Measurements from ENCODE around the gene ARID3B.
"Not testable (repeated sequence)": the region's sequence is repeated elsewhere in the genome, so short reads cannot be mapped to it uniquely, and the experiment has no call there.

The ARID3B gene

DNA sequence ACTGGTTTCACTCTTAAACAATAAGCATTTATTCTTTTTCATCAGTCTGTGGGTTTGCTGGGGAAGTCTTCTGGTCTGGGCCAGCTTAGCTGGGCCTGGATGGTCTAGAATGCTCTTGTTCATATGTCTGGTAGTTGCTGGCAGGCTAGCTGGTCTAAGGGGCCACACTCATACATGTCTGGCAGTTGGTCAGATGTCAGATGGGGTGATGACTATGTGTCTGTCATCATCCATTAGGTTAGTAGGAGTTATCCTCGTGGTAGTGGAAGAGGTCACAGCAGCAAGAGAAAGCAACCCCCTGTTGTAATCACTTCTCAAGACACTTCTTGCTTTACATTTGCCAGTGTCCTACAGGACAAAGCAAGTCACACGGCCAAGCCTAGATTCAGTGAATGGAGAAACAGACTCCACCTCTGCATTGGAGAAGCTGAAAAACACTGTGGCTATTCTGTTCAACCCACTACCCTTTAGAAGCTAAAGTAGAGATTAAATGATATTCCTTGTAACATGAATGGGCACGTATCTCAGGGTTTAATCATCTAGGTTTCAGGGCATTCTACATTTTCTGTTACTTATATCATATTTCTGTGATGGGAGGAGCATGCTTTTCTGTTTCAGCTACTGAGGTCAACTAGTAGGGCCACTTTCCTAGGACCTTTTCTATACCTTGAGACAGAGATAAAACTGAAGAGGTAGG lies 5.5 kb upstream of the ARID3B start:
- DNase-seq (ENCODE audit: low spot score) = no peak

DNA sequence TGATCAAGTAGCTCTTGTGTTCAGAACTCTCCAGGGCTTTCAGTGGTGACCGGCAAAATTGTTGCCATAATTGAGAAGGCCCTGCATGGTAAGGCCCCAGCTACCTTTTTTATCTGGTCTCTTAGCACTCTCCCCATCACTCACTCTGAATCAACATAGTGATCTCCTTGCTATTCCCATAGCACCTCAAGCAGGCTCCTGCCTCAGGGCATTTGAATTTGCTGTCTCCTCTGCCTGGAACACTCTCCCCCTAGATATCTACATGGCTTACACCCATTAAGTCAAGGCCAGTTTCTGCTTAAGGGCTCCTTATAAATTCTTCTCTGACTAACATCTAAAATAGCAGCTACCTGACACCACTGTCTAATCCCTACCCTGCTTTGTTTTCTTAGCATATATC lies 3.3 kb upstream of the ARID3B start:
- no peak for DNase-seq (ENCODE audit: low spot score)

DNA sequence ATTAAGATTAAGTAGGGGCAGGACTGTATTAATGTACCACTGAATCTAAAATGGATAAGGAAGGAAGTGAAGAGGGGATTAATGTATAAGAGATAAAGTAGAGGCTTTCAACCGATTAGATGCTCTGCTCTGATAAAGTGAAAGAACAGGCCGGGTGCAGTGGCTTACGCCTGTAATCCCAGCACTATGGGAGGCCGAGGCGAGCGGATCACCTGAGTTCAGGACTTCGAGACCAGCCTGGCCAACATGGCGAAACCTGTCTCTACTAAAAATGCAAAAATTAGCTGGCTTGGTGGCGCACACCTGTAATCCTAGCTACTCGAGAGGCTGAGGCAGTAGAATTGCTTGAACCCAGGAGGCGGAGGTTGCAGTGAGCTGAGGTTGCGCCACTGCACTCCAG lies 1.5 kb upstream of the ARID3B start:
- DNase-seq (ENCODE audit: low spot score) = not testable (repeated sequence)

DNA sequence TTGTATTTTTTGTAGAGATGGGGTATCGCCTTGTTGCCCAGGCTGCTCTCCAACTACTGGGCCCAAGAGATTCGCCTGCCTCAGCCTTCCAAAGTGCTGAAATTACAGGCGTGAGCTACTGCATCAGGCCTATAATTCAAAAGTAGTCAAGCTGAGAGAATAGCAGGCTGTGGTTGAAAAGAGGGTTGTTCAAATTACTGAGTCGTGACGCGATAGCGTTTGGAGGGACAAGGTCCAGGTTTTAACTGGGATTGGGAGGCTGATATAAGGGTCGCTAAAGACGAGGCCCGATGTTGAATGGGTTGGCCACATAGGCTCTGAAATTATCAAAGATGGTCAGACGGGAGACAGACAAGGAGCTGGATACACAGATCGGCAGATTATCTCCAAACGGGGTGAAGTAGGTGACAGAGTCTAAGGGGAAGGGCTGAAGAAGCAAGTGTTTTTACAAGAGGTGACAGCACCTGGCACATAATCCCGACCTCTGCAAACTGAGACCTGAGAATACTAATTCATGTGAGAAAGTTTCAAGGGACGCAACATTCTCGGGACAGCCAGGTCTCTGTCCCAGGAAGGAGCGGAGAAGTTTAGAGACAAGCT lies 759 bp upstream of the ARID3B start:
- DNase-seq (ENCODE audit: low spot score) = peak; percentile 23

DNA sequence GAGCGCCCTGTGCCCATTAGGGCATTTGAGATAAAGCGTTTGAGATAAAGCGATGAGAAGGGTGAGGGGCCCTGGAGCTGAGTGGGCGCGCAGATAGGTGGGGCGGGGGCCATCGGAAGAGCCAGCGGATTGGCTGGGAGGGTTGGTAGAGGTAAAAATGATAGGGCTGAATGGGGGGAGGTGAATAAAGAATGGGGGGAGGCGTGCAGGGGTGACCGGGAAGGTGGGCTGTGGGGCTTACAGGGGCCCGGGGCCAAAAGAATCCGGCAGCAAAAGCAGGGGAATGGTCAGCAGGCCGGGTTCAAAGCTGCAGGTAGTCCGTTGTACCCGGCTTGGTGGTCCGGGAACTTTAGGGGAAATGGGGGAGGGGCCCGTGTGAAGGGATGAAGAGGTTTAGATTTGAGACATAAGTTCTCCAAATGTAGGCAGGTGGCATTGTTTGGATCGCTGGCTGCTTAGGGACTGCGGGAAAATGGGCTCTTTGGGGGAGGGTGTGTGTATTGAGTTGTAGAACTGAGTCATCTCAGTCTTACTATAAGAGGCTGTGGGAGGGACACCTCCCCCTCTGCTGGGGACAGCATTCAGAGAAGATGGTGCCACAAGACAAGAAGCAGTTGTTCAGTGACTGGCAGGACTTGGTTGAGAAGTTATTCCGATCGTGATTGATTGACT lies 610 bp downstream of the ARID3B start:
- DNase-seq (ENCODE audit: low spot score) = peak; percentile 24

DNA sequence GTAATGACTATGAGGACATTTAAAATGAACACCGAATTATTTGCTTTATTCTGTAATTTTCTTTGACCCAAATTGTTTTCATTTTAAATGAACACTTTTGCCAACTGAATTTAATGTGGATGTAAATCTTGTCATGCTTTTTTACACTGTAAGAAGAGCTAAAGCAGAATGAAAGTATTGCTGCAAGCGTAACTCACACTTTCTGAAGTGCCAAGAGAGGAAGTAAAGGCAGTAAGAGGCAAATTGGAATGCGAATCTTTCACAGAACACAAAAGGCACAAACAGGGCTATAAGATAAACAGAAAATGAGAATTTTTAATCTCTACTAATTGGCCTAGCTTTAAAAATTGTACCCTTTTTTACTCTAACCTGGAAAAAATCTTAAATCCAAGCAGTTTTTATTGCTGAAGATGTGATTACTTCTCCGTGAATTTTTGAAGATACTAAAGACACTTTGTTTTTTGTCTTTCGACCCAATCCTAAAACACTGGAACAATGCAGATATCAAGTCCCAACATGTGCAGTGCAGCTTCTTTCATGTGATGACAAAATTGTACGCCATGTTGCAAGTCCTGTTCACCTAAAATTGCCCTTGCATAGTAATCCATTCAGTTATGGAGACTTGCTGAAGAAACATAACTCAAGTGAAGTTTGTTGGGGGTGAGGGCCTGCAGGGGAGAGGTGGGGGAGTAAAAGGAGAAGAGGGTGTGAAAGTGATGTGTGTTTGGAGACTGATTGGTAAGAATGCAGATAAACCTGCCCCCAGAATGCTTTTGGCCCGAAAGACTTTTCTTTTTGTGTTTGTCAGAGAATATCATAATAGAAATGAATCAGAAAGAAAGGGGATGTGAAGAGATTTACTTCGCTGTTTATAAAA lies 1.4 kb downstream of the ARID3B start:
- no peak for DNase-seq (ENCODE audit: low spot score)

DNA sequence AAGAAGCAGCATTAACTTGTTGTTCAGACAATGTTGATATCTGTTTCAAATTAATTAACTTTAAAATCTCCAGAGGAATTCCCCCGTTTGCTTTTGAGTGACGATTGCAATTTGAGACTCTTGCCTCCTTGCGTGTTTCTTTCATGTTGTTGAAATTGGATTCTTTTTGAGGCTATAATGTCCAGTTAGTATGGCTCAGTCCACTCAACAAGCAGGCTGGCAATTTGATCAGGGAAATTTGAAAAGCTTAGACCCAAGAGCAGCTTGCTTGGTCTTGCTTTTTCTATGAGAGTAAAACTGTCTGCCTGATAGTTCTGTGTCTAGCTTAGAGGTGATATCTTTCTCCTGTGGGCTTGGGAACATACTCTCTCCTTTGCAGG lies 2.0 kb downstream of the ARID3B start:
- no peak for DNase-seq (ENCODE audit: low spot score)

DNA sequence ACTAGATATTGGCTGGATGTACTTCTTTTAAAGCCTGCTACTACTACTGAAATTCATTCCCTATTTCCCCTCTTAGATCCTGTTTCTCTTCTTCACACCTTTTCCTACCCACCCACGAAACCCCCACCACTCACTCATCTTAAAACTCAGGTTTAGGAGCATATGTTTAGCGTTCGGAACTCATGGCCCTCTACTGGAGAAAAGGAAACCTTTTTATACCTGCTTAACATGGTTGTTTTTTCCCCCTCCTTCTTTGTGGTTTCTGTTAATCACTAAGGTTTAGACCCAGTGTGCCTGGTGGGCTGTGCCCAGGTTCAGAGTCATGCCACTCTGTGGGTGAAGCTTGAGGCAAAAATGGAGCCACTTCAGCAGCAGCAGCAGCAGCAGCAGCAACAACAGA lies 2.6 kb downstream of the ARID3B start:
- DNase-seq (ENCODE audit: low spot score) = peak; percentile 21

DNA sequence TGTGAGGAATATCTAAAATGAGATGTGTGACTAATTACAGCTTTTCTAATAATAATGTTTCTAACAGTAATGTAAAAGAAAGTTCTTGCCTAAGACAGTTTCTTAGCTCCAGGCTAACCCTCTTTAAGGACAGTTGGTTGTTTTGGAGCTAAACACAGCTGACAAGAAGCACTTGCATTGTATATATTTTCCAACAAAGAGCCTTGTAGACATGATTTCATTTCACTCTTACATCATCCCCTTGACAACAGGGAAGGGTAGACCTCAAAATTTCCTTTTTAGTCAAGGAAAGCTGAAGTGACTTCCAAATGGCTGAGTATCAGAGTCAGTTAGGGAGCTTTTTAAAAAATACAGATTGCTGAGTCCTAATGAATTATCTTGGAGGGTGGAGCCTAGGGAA lies 4.1 kb downstream of the ARID3B start:
- no peak for DNase-seq (ENCODE audit: low spot score)

DNA sequence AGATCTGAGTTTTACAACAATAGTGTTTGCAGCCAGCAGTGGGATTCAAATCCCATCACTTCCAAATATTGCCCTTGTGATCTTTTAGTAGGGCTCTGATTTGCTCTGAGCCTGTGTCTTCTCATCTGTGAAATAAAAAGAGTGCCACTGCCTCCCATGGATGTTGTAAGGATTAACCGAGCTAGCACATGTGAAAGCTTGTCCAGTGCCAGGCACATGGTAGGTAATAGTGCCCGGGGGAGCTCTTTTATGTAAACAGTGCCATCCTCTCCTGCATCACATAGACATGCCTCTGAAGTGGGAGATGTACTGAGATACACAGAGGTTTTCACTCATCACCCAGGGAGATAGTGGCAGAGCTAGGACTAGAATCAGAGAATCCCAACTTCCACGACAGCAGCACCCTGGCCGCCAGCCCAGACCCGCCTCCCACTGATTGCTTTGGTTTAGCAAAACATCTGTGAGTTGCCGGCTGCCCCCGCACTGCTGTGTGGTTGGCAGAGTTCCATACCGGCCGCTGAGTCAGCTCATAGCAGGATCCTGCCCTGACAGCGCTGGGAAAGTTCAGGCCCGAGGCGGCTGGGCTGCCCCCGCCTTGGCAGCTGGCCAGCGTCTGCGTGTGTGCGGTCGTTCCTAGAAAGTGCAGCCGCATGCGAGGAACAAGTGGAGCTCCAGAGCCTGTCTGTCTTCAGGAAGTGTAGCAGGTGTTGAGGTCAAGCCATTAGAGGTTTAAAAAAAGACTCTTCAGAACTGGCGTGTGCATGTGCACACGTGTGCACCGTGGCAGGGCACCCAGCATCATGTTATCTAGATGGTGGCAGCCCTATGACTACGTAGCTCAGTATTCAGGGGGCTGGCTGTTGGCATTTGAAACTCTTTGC lies 5.0 kb downstream of the ARID3B start:
- DNase-seq (ENCODE audit: low spot score) = peak; percentile 63

DNA sequence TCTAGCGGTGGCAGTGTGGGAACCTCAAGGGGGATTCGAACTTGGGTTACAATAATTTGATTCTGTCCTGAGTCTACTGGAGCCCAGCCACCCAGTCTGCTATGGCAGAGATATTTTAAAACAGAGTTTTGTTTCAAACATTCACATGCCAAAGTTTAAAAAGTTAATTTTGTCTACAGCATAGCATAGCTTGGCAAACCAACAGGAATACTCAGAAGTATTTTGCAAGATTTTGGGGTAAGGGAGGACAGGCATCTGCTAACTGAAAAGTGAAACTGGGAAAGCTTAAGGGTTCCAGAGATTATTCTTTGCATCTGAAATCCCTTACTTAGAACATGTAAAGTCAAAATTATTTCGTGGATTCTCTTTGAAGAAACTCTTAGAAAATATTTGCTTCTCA lies 6.6 kb downstream of the ARID3B start:
- no peak for DNase-seq (ENCODE audit: low spot score)

DNA sequence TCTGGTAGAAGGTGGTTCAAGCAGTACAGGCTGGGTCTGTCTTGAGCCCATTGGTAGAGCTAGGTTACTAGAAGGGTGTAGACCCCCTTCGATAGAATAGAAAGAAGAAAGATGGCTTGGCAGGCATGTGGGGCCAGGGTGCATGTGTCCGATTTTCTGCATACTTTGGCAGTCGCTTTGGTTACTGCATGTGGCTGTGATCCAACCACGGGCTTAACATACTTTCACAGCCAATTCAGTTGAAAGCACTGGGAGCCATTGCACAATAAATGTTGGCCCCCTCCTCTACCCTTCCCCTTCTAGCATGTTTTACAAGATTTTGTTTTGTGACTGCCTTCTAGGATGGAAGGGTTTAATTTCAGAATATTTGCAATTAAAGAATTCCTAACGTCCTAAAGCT lies 7.2 kb downstream of the ARID3B start:
- no peak for DNase-seq (ENCODE audit: low spot score)

DNA sequence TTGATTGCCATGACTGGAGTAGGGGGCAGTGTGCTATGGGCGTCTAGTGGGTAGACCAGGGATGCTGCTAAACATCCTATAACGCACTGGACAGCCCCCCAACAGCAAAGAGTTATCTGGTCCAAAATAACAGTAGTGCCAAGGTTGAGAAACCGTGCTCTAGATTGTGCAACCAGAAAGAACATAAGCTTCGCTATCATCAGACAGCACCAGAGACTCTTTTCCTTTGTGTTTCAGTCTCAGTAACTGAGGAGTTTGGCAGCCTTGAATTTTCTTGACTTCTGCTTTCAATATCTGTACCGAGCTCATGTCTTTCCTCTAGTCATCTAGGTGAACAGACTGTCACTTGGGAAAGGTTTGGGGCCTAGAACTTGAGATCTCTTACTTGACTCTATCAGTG lies 8.8 kb downstream of the ARID3B start:
- DNase-seq (ENCODE audit: low spot score) = no peak

DNA sequence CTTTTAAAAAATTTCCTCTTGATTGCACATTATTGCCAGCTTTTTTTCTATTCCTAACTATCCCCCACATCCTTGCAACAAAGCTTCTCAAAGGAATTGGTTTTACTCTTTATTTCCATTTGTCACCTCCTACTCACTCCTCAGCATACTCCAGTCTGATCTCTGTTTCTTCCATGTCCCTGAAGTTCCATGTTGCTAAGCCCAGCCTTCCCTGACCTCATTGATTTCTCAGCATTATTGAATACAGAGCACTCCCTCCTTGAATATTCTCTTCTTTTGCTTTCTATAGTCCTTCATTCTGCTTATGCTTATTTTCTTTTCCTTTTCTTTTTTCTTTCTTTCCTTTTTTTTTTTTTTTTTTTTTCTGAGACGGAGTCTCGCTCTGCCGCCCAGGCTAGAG lies 10.7 kb downstream of the ARID3B start:
- DNase-seq (ENCODE audit: low spot score) = no peak

DNA sequence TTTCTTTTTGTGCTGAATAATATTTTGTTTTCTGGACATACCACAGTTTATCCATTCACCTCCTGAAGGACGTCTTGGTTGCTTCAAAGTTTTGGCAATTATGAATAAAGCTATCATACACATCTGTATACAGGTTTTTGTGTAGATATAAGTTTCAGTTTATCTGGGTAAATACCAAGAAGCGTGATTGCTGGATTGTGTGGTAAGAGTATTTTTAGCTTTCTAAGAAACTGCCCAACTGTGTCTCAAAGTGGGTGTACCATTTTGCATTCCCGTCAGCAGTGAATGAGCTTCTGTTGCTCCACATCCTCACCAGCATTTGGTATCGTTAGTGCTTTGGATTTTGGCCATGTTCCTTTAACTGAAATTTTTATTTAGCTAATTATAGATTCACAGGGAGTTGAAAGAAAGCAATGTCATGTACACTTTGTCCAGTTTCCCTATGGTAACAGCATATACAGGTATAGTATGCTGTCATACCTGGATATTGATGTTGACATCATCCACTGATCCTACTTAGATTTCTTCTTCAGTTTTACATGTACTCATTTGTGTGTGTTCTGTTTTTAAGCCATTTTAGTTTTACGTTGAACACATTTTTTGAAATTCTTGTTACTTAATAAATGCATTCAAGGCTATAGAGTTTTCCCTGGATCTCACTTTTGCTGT lies 11.9 kb downstream of the ARID3B start:
- no peak for DNase-seq (ENCODE audit: low spot score)

DNA sequence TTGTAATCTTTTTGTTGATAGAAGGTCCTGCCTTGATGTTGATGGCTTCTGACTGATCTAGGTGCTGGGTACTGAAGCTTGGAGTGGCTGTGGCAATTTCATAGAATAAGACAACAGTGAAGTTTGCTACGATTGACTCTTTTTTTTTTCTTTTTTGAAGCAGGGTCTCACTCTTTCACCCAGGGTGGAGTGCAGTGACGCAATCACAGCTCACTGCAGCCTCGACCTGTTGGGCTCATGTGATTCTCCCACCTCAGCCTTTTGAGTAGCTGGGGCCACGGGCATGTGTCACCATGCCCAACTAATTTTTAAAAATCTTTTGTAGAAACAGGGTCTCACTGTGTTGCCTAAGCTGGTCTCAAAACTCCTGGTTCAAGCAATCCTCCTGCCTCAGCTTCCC lies 14.2 kb downstream of the ARID3B start:
- DNase-seq (ENCODE audit: low spot score) = no peak

DNA sequence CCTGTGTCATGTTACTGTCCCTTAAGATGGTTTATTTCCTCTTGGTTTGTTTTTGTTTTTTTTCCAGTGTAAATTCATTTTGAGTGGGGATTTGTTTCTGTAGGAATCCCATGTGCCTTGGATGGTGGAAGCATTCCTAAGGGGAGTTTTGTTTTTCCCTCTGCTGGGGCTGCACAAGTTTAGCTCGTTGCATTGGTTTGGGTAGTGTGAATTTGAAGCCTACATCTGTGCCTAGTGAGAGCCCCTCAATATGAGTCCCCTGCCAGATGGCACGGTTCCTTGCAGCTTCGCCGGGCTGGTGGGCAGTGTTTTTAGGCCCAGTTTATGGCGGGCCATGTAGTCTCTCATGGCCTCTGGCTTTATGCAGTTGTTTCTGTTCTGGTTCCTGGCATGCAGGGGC lies 17.7 kb downstream of the ARID3B start:
- DNase-seq (ENCODE audit: low spot score) = no peak

DNA sequence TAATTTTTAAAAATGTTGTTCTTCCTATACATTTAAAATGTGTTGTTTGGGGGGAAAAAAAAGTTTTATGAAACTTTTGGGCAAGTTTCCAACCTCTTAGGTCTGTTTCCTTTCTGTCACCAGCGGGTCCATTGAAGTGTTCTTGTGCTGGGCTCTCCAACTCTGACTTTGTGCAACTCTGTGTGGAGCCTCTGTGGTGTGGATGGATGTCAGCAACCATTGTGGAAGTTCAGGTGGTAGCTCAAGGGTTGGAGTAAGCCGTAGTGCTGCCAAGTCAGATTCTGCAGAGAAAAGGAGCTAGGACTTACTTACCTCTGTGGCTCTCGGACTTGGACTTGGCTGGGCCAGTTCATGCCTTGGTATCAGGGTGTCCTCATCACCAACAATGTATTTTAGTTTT lies 22.4 kb downstream of the ARID3B start:
- DNase-seq (ENCODE audit: low spot score) = no peak

DNA sequence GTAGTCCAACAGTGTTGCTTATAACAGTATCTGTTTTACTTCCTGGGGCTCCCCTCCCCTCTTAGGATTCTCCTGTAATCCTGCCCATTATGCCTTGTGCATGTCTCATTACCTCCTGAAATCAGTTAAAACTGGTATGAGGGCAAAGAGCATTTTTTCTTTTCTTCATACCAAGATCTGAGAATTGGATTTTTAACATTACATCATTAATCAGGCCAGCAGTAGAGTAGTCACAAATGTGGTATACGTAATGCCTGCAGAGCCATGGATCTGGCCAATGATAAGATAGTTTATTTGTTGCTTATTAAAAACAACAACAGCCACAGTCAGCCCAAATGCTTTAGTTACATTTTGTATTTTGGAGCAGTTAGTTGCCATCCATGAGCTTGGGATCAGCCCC lies 23.2 kb downstream of the ARID3B start:
- no peak for DNase-seq (ENCODE audit: low spot score)

DNA sequence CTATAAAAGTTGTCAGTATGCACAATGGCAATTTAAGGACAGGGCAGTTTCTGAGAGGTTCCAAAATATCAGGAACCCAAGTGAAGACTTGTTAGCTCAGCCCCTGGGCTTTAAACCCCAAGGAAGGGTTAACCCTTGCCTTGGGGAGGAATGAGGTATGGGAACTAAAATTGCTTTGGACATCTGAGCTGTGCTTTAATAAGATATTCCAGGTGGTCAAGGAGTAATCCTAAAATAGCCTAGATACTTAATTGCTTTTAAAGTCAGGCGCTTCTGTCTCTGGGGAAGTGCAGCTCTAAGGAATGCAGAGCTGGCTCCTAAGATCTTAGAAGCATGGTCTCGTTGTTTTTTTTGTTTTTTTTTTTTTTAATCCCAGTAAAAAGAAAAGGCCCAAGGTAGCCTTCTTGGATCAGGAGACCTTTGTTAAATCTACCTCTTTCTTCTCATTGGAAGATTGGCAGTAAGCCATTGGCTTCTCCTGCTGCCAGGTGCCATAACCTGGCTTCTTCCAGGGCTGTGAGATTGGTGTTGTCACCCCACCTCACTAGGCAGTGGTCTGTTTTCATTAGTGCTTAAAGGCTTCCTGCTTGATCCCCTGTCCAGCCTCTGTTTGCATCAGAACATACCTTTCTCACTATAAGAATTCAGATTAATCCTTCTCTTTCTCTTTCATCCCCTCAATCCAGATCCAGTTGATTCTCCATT lies 24.5 kb downstream of the ARID3B start:
- no peak for DNase-seq (ENCODE audit: low spot score)

DNA sequence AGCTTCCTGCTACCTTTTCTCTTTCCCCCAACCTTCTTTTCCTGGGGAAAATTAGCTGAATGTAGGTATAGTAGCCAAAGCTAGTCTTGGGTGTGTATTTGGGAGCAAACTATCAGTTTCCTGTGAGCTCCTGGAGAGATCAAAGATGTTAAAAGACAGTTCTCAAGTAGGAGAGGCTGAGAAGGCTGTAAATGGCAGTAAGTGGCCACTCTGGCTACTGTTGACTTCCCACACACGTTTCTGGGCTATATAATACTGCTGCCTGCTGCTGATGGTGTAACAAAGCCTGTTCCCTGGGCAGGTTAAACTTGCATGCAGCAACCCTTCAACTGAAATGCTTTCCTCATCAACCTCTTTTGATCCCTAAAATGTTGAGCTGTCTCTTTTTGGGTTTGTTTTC lies 27.6 kb downstream of the ARID3B start:
- DNase-seq (ENCODE audit: low spot score) = no peak

Data from germinal center (tissue), 1 donor.